PFSK-1 (cell line): ENCODE data around the gene RRAGD.

ENCODE experiments used
- FOXP2 ChIP-seq: optimal IDR thresholded peaks from 2 replicates; pipeline ENCODE3; 2011; ENCODE audit warnings: borderline replicate concordance, control low read depth, inconsistent platforms; ENCODE audit not compliant: insufficient read depth; ENCODE audit errors: extremely low read length, extremely low read depth
- POLR2AphosphoS5 ChIP-seq: IDR thresholded peaks from 2 replicates; pipeline ENCODE4 v1.6.1; 2012; ENCODE audit warnings: low read depth, mild to moderate bottlenecking, control low read depth, low read length, moderate library complexity
- SIN3A ChIP-seq: IDR thresholded peaks from 2 replicates; pipeline ENCODE4 v1.6.1; 2012; ENCODE audit warnings: mild to moderate bottlenecking, low read length, moderate library complexity, borderline replicate concordance; ENCODE audit not compliant: insufficient read depth
- TAF1 ChIP-seq: IDR thresholded peaks from 2 replicates; pipeline ENCODE4 v1.6.1; 2012; ENCODE audit warnings: low read length, control low read depth, borderline replicate concordance; ENCODE audit not compliant: insufficient read depth
- TF ChIP-seq, protein P1 (sequence below), 2 experiments: IDR thresholded peaks; 2 replicates each; pipeline versions ENCODE4 v1.6.1 to v1.8.0; 2011 to 2012; ENCODE audit warnings: low read depth in 2 of 2, low read length in 2 of 2, control low read depth in 1 of 2, inconsistent platforms in 1 of 2, mild to moderate bottlenecking in 1 of 2, moderate library complexity in 1 of 2; ENCODE audit not compliant: insufficient read depth in 1 of 2

The RRAGD gene

DNA sequence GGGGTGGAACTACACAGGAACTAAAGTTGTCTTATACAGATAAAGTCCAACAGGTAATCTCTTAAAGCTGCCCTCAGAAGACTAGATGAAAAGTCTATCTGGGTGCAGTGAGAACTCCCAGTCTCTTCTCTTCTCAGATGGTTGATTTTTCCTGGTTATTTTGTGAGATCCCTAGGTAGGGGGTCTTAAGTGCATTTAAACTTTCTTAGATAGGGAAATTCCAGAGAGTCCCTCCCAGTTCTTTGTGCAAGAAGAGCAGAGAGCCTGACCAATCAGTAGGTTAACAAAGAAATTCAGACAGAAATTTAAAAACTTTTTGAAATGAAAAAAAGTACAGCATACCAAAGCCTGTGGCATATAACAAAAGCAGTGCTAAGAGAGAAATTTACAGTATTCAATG lies 95.0 kb downstream of the RRAGD start:
- TF ChIP-seq, protein P1, sequence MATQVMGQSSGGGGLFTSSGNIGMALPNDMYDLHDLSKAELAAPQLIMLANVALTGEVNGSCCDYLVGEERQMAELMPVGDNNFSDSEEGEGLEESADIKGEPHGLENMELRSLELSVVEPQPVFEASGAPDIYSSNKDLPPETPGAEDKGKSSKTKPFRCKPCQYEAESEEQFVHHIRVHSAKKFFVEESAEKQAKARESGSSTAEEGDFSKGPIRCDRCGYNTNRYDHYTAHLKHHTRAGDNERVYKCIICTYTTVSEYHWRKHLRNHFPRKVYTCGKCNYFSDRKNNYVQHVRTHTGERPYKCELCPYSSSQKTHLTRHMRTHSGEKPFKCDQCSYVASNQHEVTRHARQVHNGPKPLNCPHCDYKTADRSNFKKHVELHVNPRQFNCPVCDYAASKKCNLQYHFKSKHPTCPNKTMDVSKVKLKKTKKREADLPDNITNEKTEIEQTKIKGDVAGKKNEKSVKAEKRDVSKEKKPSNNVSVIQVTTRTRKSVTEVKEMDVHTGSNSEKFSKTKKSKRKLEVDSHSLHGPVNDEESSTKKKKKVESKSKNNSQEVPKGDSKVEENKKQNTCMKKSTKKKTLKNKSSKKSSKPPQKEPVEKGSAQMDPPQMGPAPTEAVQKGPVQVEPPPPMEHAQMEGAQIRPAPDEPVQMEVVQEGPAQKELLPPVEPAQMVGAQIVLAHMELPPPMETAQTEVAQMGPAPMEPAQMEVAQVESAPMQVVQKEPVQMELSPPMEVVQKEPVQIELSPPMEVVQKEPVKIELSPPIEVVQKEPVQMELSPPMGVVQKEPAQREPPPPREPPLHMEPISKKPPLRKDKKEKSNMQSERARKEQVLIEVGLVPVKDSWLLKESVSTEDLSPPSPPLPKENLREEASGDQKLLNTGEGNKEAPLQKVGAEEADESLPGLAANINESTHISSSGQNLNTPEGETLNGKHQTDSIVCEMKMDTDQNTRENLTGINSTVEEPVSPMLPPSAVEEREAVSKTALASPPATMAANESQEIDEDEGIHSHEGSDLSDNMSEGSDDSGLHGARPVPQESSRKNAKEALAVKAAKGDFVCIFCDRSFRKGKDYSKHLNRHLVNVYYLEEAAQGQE (IDR thresholded peaks at IDR 0.05; ENCODE audit: insufficient read depth in 1 of 2, low read depth in 2 of 2, low read length in 2 of 2): no peak
- TF ChIP-seq SIN3A (no peak), FOXP2 (no peak), TAF1 (no peak), POLR2AphosphoS5 (no peak)

DNA sequence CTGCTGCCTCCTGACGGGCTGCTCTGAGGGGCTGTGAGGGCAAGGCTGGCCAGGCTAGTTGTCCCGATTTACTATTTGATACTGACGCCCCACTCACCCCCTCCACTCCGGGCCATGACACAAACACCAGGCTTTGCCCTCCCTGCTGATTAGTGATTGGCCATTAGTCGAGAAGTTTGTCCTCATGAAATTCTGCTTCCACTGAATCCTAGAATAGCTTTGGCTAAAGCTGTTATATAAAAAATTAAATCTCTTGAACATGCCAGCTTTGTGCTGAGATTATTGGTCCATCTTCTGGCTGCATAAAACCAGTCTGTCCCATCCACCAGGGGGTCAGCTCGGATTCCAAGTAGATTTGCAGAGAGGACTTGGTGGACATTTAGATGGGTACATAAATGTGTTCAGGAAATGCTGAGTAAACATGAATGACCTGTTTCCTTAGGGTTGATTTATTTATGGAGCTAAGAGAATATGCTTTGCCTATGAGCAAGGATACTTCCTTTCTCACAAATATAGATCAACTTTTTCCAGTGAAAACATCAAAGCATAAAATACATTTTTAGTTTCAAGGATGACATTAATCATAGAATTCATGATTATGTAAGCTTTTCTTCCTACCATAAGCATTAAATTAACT lies 96.7 kb downstream of the RRAGD start, which contains the start of gene GABRR2:
GABRR2 (minus strand) TSS at position 51 of the 637 bp plus-strand sequence. CDS start 134 bp downstream, outside the sequence.
- TF ChIP-seq FOXP2 (no peak), POLR2AphosphoS5 (no peak), TAF1 (no peak), SIN3A (no peak)
- TF ChIP-seq, protein P1 (IDR thresholded peaks at IDR 0.05; ENCODE audit: insufficient read depth in 1 of 2, low read depth in 2 of 2, low read length in 2 of 2): no peak

DNA sequence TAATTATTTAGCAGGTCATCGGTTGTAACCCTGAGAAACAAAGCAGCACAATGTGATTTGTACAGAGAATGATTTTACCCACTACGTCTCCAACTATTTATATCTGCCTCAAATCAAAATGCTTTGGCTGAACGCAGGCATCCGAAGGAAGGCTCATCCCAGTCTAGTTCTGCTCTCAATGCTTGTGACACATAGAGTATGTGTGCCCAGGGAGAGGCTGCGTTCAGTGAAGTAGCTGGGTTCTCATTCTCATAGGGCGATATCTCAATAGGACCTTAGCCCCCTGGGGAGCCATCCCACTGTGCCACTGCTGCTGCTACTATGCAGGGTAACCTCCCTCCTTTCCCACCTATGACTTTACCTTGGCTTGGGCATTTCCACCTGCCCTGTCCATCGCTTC lies 97.4 kb downstream of the RRAGD start:
- TF ChIP-seq FOXP2 (no peak), TAF1 (no peak), SIN3A (no peak), POLR2AphosphoS5 (no peak)
- TF ChIP-seq, protein P1 (IDR thresholded peaks at IDR 0.05; ENCODE audit: insufficient read depth in 1 of 2, low read depth in 2 of 2, low read length in 2 of 2): no peak
